Uterus (tissue), 4 donors: ENCODE data around the gene SLCO2A1. TPM values are rescaled to one million over a fixed set of nuclear protein-coding genes. Genes with fewer than 3 reads are reported as not detected.
A peak's percentile ranks its signal among the peaks of the same experiment; 100 is the strongest.

Experiments
- DNase-seq, 2 donors: peaks; one replicate each; pipeline ENCODE4 v3.0.0-alpha.2; 2019 to 2020
- H3K27ac ChIP-seq, 2 donors: fragments of 200-600 bp; sonication (generic); 1 replicate in 1 of 2; 2 replicates in 1 of 2; pipeline ENCODE4 v1.5.1; 2016 to 2018
- H3K27me3 ChIP-seq, 2 donors: fragments of 200-600 bp; sonication (generic); one replicate each; pipeline ENCODE4 v1.5.1; 2018 to 2019; ENCODE audit warnings: control low read depth in 1 of 2
- H3K36me3 ChIP-seq, 2 donors: fragments of 200-600 bp; sonication (generic); one replicate each; pipeline ENCODE4 v1.5.1; 2019; ENCODE audit warnings: control low read depth in 1 of 2
- H3K4me1 ChIP-seq, 2 donors: fragments of 200-600 bp; sonication (generic); one replicate each; pipeline ENCODE4 v1.5.1; 2018 to 2019; ENCODE audit warnings: control low read depth in 1 of 2
- H3K4me3 ChIP-seq, 2 donors: fragments of 200-600 bp; sonication (generic); 1 replicate in 1 of 2; 2 replicates in 1 of 2; pipeline ENCODE4 v1.5.1; 2018 to 2019; ENCODE audit warnings: mild to moderate bottlenecking in 1 of 2
- H3K9me3 ChIP-seq, 2 donors: fragments of 200-600 bp; sonication (generic); one replicate each; pipeline ENCODE4 v1.5.1; 2019; ENCODE audit warnings: control low read depth in 1 of 2
- CTCF ChIP-seq, 4 experiments: fragments of 200-600 bp in 2 of 4; fragments of 450-650 bp in 2 of 4; sonication (generic) in 2 of 4; IDR thresholded peaks; one replicate each; pipeline ENCODE4 v1.5.1; 2016 to 2019; ENCODE audit warnings: antibody characterized with exemption in 4 of 4, mild to moderate bottlenecking in 2 of 4, moderate library complexity in 1 of 4
- POLR2A ChIP-seq, 2 donors: fragments of 450-650 bp; IDR thresholded peaks; one replicate each; pipeline ENCODE4 v1.6.1; 2016; ENCODE audit warnings: antibody characterized with exemption in 2 of 2, mild to moderate bottlenecking in 1 of 2, moderate library complexity in 1 of 2
- intact Hi-C: fragments of 100-400 bp; cut with DNase I; formaldehyde crosslinking; loops from one replicate; pipeline ENCODE4 v1.15.1; 2023; ENCODE audit warnings: low total_unique reads
- total RNA-seq, 4 donors: library from RNA; depleted of rRNA in 3 of 4; stranded (reverse); fragments of >200 nt in 3 of 4; gene quantifications; one replicate each; pipeline versions ENCODE4 v1.1.0 to v1.2.4, GENCODE V29; 2014 to 2023
- donor health status: DM: yes; HTN: yes; CAD: no.

Gene SLCO2A1
- 100 to 1,000 TPM in 2 of 4 donors, 10 to 100 TPM in 1, 1 to 10 TPM in 1; 3.0 to 168 (median 79.6) TPM for total RNA-seq

- peak; percentile 28 to 44 for DNase-seq
- H3K27me3 ChIP-seq, result no peaks in the 10 kb centered on the region
- intact Hi-C loops, result no loop called here
- no peaks in the 10 kb centered on the region for H3K9me3 ChIP-seq
- TF ChIP-seq POLR2A (IDR thresholded peaks at IDR 0.05), result peak in 1 of 2 donors; percentile 41
- no peak for TF ChIP-seq CTCF (IDR thresholded peaks at IDR 0.05)
- peak within 1 kb of the TSS; percentile 32 to 56 for H3K4me3 ChIP-seq
- H3K4me1 ChIP-seq, result no peaks in the 10 kb centered on the region
- H3K36me3 ChIP-seq, result no peaks in the 10 kb centered on the region
- peak within 1 kb of the TSS; percentile 64 to 74 for H3K27ac ChIP-seq
Observed at GRCh38 chr3:134029734-134030378, at the start of gene SLCO2A1. SLCO2A1 (minus strand) TSS chr3:134029925; CDS start chr3:134029802, 123 bp downstream.

GRCh38 chr3:134079111-134079547 lies 49.4 kb upstream of the SLCO2A1 start:
- Histone ChIP-seq H3K9me3 (no peaks in the 10 kb centered on the region), H3K4me1 (no peaks in the 10 kb centered on the region), H3K4me3 (no peak overlapping the region), H3K36me3 (no peaks in the 10 kb centered on the region), H3K27ac (no peak overlapping the region), H3K27me3 (no peaks in the 10 kb centered on the region)
- intact Hi-C loops, result no loop called here
- no peak for TF ChIP-seq CTCF (IDR thresholded peaks at IDR 0.05)
- no peak for TF ChIP-seq POLR2A (IDR thresholded peaks at IDR 0.05)
- DNase-seq, result no peak

GRCh38 chr3:134078169-134078831 lies 48.6 kb upstream of the SLCO2A1 start:
- H3K36me3 ChIP-seq, result no peaks in the 10 kb centered on the region
- no peaks in the 10 kb centered on the region for H3K4me1 ChIP-seq
- no peak overlapping the region for H3K4me3 ChIP-seq
- H3K27me3 ChIP-seq, result no peaks in the 10 kb centered on the region
- no peaks in the 10 kb centered on the region for H3K9me3 ChIP-seq
- TF ChIP-seq POLR2A (IDR thresholded peaks at IDR 0.05) (no peak), CTCF (IDR thresholded peaks at IDR 0.05) (no peak)
- no peak overlapping the region for H3K27ac ChIP-seq
- intact Hi-C loops, result no loop called here
- DNase-seq, result no peak

GRCh38 chr3:134077649-134078161 lies 48.0 kb upstream of the SLCO2A1 start:
- intact Hi-C loops, result no loop called here
- TF ChIP-seq POLR2A (IDR thresholded peaks at IDR 0.05), result no peak
- TF ChIP-seq CTCF (IDR thresholded peaks at IDR 0.05), result no peak
- no peak overlapping the region for H3K27ac ChIP-seq
- no peak for DNase-seq
- H3K27me3 ChIP-seq, result no peaks in the 10 kb centered on the region
- H3K9me3 ChIP-seq, result no peaks in the 10 kb centered on the region
- no peaks in the 10 kb centered on the region for H3K4me1 ChIP-seq
- H3K36me3 ChIP-seq, result no peaks in the 10 kb centered on the region
- H3K4me3 ChIP-seq, result no peak overlapping the region

GRCh38 chr3:134076851-134077250 lies 47.1 kb upstream of the SLCO2A1 start:
- Histone ChIP-seq H3K27ac (no peak overlapping the region), H3K4me3 (no peak overlapping the region), H3K9me3 (no peaks in the 10 kb centered on the region), H3K36me3 (no peaks in the 10 kb centered on the region), H3K27me3 (no peaks in the 10 kb centered on the region), H3K4me1 (no peaks in the 10 kb centered on the region)
- TF ChIP-seq POLR2A (IDR thresholded peaks at IDR 0.05), result no peak
- no peak for TF ChIP-seq CTCF (IDR thresholded peaks at IDR 0.05)
- intact Hi-C loops, result no loop called here
- no peak for DNase-seq
